ENCODE results near the gene RNF123. TPM values are rescaled to one million over a fixed set of nuclear protein-coding genes. Genes with fewer than 3 reads are reported as not detected.

The RNF123 gene
- total RNA-seq, 1 donor from 2014 or later: 45.3 TPM

GRCh38 chr3:49763981-49764380 is 74.6 kb downstream of the RNF123 start:
- DNase-seq: no peak
- intact Hi-C loops (cut with micrococcal nuclease): no loop called here

GRCh38 chr3:49769286-49769915 is 80.0 kb downstream of the RNF123 start:
- no peak for ATAC-seq
- no peak for DNase-seq
- intact Hi-C loops (cut with micrococcal nuclease): no loop called here

More at GRCh38 chr3:49763981-49764380, 74.6 kb downstream of the RNF123 start:
- ATAC-seq: no peak

- ATAC-seq: no peak
- intact Hi-C loops (cut with micrococcal nuclease): no loop called here
These were observed 80.6 kb downstream of the RNF123 start for GRCh38 chr3:49769926-49770325.

More at GRCh38 chr3:49769926-49770325, 80.6 kb downstream of the RNF123 start:
- DNase-seq: no peak

Other genes with a start within 250 kb of the RNF123 start
- gene DAG1, start 219.3 kb upstream of the RNF123 start, total RNA-seq: 144 TPM
- 0.30 TPM for gene BSN, start 135.1 kb upstream of the RNF123 start, total RNA-seq
- gene APEH, start 15.2 kb upstream of the RNF123 start, total RNA-seq: 113 TPM
- 6.6 TPM for gene MST1, start 83 bp upstream of the RNF123 start, total RNA-seq
- gene AMIGO3, start 30.1 kb downstream of the RNF123 start, total RNA-seq: not detected
- gene GMPPB, start 34.4 kb downstream of the RNF123 start, total RNA-seq: 16.4 TPM
- 18.5 TPM for gene IP6K1, start 97.0 kb downstream of the RNF123 start, total RNA-seq
- gene CDHR4, start 110.3 kb downstream of the RNF123 start, total RNA-seq: not detected
- gene INKA1, start 113.7 kb downstream of the RNF123 start, total RNA-seq: 1.7 TPM
- gene UBA7, start 124.4 kb downstream of the RNF123 start, total RNA-seq: 26.7 TPM
- 1.2 TPM for gene TRAIP, start 167.0 kb downstream of the RNF123 start, total RNA-seq
- not detected for gene CAMKV, start 180.3 kb downstream of the RNF123 start, total RNA-seq
- 2.3 TPM for gene MST1R, start 214.3 kb downstream of the RNF123 start, total RNA-seq
- 8.1 TPM for gene MON1A, start 240.3 kb downstream of the RNF123 start, total RNA-seq

Measured in left ventricle myocardium superior (tissue), 1 donor.